ENCODE measurements around the gene FILIP1.

FILIP1 gene

GRCh38 chr6:75491291-75491690 is 2.3 kb downstream of the FILIP1 start:
- no peak for DNase-seq

GRCh38 chr6:75490706-75491105 is 2.9 kb downstream of the FILIP1 start:
- DNase-seq: no peak

- no peak for DNase-seq
Measured at GRCh38 chr6:75489025-75489424, 4.6 kb downstream of the FILIP1 start.

GRCh38 chr6:75488033-75488432 is 5.6 kb downstream of the FILIP1 start:
- DNase-seq: no peak

DNA sequence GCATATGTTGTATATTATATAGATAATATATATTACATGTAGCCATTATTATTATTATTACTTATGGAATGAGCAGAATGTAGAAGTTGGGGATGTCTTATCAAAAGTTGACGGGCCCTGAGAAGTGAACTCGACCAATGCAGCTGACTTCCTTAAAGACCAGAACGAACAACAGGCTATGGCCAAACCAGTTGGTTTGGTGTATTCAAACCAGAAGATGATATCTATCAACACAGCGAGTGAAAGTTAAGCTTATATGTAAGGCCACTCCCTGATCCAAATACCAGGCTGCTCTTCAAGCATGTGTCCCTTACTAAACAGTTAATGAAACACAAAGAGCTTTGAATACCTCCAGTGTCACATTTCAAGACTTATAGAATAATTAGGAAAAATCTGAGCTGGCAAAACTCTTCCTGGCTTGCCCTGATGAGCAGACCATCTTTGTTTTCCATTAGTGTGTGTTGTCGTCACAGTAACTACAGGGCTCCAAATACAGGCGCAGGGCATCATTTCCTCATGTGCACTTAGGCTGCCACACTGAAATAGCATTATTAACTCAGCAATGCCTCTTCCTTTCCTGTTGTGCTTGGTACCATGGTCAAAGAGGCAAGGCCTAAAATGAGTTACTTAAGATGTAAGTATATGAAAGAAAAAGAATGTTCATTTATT is 6.6 kb downstream of the FILIP1 start:
- DNase-seq: no peak

DNA sequence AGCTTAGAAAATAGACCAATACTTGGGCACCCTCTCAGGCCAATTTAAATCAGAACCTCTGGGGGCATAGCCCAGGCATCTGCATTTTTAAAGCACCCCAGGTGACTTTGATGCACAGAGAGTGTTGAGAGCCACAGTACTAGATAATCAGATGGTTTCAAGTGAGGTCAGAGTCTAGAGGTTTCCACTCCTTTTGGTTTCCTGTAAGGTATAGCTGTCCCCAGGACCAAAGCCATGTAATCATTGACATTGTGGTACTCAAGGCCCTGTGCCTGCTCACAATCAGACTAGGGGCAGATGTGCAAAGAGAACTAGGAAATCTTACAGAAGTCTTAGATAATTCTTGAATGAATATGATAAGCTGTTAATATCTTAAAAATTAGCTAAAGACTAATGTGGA is 9.1 kb downstream of the FILIP1 start:
- no peak for DNase-seq

GRCh38 chr6:75483136-75483952 is 10.3 kb downstream of the FILIP1 start:
- no peak for DNase-seq

GRCh38 chr6:75481936-75482593 is 11.5 kb downstream of the FILIP1 start:
- no peak for DNase-seq

DNA sequence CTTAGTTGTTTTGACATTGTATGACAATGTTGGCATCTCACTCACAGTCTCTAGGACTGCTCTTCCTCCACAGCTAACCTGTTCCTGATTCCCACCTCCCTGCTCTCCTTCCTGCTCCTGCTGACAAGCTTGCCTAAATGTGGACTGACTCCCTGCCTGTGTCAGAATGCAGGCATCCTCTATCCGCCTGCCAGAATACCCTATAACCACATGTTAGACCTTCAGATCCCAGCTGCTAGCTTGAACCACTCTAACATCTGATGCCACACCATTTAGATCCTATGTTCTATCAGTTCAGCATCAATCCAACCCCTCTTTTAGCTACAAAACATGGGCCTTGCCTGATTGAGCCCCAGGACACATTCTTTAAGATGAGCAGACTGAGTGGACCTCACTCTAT is 12.2 kb downstream of the FILIP1 start:
- no peak for DNase-seq

- no peak for DNase-seq
Measured at GRCh38 chr6:75480425-75480824, 13.2 kb downstream of the FILIP1 start.

DNA sequence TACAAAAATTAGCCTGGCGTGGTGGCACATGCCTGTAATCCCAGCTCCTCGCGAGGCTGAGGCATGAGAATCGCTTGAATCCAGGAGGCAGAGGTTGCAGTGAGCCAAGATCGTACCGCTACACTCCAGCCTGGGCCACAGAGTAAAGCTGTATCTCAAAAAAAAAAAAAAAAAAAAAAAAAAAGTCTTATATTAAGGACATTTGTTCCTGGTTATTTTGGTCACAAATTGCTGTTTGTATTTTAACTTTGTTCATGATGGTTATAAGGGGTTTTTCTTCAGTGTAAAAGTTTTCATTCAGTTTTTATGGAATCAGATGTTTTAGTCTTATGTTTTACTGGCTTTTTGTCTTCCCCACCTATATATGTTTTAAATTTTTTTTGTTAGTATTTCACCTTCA is 13.9 kb downstream of the FILIP1 start:
- no peak for DNase-seq

DNA sequence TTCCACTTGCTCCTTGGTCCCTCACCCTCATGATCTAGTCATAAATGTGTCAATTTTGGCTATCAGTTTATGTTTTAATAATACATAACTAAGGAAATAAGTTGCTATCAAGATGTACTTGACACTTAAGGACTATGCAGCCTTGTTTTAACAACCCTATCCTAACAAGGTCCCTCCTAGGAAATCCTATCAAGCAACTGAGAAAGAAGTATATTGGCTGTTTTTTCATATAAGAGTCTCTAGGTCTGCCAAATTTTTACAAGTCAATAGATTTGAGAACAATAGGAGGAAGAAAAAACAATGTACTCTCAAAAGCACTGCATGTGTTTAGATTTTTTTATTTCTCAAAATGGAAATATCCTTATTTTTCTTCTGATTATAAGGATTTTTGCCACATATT is 14.7 kb downstream of the FILIP1 start:
- DNase-seq: no peak

GRCh38 chr6:75472885-75473284 is 20.7 kb downstream of the FILIP1 start:
- no peak for DNase-seq

DNA sequence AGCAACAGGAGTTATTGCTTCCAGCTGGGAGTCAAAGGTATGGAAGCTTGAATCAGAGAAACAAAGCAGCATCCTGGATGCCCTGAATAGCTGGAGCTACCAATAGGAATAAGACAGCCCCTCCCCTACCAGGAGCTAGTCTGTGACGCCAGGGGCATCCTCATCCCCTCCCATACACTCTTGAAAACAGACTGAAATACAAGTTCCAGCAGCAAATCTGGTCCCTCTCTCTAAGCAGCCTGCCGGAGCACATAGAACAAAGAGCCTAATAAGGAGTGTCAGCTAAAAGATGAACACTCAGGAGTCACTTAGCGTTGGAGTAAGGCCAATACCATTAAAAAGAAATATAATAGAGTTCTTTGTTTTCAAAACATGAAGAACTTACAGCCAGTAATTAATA is 25.6 kb downstream of the FILIP1 start:
- no peak for DNase-seq

DNA sequence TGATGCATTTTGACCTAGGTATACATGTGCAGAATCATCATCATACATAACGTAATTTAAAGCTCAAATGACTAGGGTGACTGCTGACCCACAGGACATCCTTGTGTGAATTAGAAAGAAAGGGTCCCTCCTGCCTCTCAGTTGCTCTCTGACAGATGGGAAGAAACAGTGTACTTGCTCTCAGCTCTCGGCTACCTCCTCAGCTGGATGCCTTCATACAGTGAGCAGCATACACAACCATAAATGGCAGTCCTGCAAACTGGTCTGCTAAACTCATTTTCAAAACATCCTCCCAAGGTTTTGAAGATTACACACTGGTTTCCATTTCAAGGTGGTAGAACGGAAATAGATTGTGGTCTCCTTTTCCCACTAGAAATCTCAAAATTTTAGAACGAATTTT is 26.3 kb downstream of the FILIP1 start:
- DNase-seq: no peak

- no peak for DNase-seq
Measured at GRCh38 chr6:75466636-75467035, 27.0 kb downstream of the FILIP1 start.

DNA sequence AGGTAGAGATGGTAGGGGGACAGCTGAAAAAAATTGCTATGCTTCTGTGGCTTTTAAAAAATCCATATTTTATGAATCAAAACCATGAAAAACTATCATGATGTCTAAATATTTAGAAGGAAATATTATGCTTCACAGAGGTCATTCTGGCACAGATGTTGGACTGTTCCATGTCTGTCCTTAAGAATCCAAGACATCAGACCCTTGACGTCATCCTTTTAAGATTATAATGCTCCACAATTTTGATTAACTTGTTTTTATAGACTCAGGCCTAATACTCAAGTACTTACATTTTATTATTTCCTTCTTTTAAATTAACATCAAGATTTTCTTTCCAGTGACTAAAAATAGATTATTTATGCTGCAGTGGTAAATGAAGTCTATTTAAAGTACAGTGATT is 29.7 kb downstream of the FILIP1 start:
- DNase-seq: no peak

DNA sequence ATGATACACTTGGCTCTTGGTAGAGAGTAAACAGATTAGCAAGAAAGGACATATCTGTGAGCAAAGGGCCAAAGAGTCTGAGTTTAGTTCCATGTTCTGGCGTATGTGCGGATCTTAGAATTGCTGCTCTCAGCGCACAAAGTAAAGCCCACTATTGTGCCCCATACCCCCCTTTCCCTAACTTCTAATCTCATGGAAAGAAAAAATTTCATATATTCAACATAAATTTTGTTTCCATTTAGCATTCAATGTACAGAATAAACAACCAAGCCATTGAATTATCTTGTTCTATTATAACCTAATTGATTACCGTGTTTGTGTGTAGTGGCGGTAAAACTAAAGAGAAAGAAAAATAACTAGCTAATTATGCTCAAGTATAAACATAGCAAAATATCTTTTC is 30.5 kb downstream of the FILIP1 start:
- no peak for DNase-seq

GRCh38 chr6:75460681-75461080 is 32.9 kb downstream of the FILIP1 start:
- DNase-seq: no peak

DNA sequence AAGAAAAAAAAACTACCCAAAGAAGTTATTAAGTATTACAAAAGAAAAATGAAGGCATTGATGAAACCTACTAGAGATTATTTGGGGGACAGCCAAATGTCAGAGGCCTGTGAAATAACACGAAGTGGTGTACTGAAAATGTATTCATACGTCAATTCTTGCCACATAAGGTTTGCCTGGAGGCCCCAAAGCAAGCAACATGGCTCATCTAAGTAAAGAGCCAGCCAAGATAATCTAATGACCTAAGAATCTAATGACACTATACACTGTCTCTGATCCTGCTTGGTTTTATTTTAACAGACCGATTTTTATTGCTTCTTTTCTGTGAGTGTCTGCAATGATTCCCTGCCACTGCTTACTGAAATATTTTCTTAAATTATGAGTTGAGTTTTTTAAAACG is 34.7 kb downstream of the FILIP1 start:
- DNase-seq: no peak

DNA sequence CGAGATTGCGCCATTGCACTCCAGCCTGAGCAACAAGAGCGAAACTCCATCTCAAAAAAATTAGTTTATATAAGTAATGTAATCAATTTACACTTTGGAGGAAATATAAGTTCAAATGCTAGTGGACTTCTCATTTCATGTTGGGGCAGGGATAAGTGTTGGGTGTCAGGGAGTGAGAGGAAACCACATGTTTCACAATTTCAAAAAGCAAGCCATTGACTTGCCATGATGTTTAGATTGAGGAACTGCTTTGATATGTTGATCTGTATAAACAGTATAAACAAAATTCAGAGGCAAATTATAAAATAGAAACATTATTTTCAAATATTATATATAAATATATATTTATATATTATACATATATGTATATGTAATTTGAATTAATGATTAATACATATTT is 42.7 kb downstream of the FILIP1 start:
- DNase-seq: no peak

- no peak for DNase-seq
Measured at GRCh38 chr6:75449630-75450206, 43.9 kb downstream of the FILIP1 start.

DNA sequence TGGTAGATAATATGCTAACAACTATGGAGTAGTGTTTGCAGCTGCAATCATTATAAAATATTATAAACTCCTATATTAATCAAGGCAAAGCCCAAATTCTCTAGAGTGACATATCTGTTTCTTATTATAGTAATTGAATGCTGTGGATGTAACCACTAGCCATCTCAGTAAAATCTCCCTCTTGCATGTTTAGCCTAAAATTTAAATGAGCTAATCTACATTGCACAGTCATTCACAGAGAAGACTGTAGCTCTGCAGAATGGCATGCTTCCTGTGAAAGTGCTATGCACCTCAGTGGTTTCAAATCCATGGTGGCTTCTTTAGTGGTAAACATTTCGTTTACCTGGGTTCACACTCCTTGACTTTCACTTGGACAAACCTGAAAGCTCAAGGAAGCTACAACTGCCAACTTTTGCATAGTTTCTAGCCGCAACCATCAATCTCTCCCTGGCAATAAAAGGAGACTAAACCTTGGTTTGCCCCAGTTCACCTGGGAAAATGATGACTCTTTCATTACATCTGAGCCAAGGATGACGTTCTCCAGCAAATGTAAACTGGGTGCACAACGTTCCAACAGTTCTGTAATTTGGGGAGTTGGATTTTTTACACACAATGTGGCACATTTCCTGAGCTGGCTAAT is 47.2 kb downstream of the FILIP1 start:
- no peak for DNase-seq
